Spleen (tissue), 11 donors: ENCODE results near the gene SH3BGRL2. TPM values are rescaled to one million over a fixed set of nuclear protein-coding genes. Genes with fewer than 3 reads are reported as not detected.

Experiments
- DNase-seq: peaks from one replicate; pipeline ENCODE4 v3.0.0-alpha.2; 2020
- H3K27ac ChIP-seq, 8 donors: fragments of 200-600 bp; sonication (generic) in 7 of 8; 1 replicate in 4 of 8; 2 replicates in 4 of 8; pipeline versions ENCODE4 v1.5.0 to v1.8.0; 2016 to 2021; ENCODE audit warnings: inconsistent platforms in 4 of 8, mild to moderate bottlenecking in 4 of 8, moderate library complexity in 1 of 8
- H3K27me3 ChIP-seq, 7 donors: fragments of 200-600 bp; sonication (generic) in 6 of 7; replicated peaks in 1 of 7; 1 replicate in 4 of 7; 2 replicates in 3 of 7; pipeline versions ENCODE4 v1.5.0 to v1.8.0; 2016 to 2021; ENCODE audit warnings: inconsistent platforms in 3 of 7, mild to moderate bottlenecking in 1 of 7
- H3K36me3 ChIP-seq, 6 donors: fragments of 200-600 bp; sonication (generic) in 5 of 6; 1 replicate in 4 of 6; 2 replicates in 2 of 6; pipeline versions ENCODE4 v1.5.0 to v1.8.0; 2016 to 2021; ENCODE audit warnings: inconsistent platforms in 2 of 6
- H3K4me1 ChIP-seq, 6 donors: fragments of 200-600 bp; sonication (generic) in 5 of 6; 1 replicate in 3 of 6; 2 replicates in 3 of 6; pipeline versions ENCODE4 v1.5.0 to v1.8.0; 2016 to 2021; ENCODE audit warnings: inconsistent platforms in 3 of 6
- H3K4me3 ChIP-seq, 8 donors: fragments of 200-600 bp; sonication (generic) in 7 of 8; 1 replicate in 4 of 8; 2 replicates in 4 of 8; pipeline versions ENCODE4 v1.5.0 to v1.8.0; 2016 to 2021; ENCODE audit warnings: inconsistent platforms in 4 of 8, mild to moderate bottlenecking in 4 of 8, moderate library complexity in 2 of 8
- H3K9me3 ChIP-seq, 8 donors: fragments of 200-600 bp; sonication (generic) in 7 of 8; 1 replicate in 4 of 8; 2 replicates in 4 of 8; pipeline versions ENCODE4 v1.5.0 to v1.8.0; 2016 to 2021; ENCODE audit warnings: inconsistent platforms in 4 of 8
- CTCF ChIP-seq, 11 experiments: fragments of 200-600 bp in 7 of 11; fragments of 450-650 bp in 4 of 11; sonication (generic) in 4 of 11; IDR thresholded peaks in 8 of 11; conservative IDR thresholded peaks in 3 of 11; 1 replicate in 7 of 11; 2 replicates in 4 of 11; pipeline versions ENCODE4 v1.4.0 to v1.8.0; 2016 to 2021; ENCODE audit warnings: antibody characterized with exemption in 11 of 11, inconsistent platforms in 4 of 11, mild to moderate bottlenecking in 1 of 11
- POLR2A ChIP-seq, 3 donors: fragments of 450-650 bp; IDR thresholded peaks; one replicate each; pipeline ENCODE4 v1.5.1; 2017; ENCODE audit warnings: antibody characterized with exemption in 3 of 3, mild to moderate bottlenecking in 1 of 3
- POLR2AphosphoS5 ChIP-seq, 3 donors: sonication (generic); formaldehyde crosslinking; IDR thresholded peaks; one replicate each; pipeline ENCODE4 v1.5.1; 2017; ENCODE audit warnings: antibody characterized with exemption in 3 of 3
- WGBS, 5 donors: extraction: QIAGEN DNeasy Blood & Tissue Kit in 3 of 5; methylation state at CpG; one replicate each; pipeline versions ENCODE4 v1.1.5 to v1.1.7; 2013 to 2018; 5-methylcytosine and 5-hydroxymethylcytosine counted together
- intact Hi-C: fragments of 100-400 bp; cut with DNase I; formaldehyde crosslinking; loops from one replicate; pipeline ENCODE4 v1.15.0; 2023; ENCODE audit warnings: low total_unique reads
- polyA plus RNA-seq, 3 donors: library from polyadenylated mRNA; stranded (reverse); fragments of 200-250 nt; gene quantifications; one replicate each; pipeline ENCODE4 v1.2.1, GENCODE V29; 2013
- total RNA-seq, 7 donors: library from RNA; depleted of rRNA in 3 of 7; stranded (reverse); fragments of >200 nt in 3 of 7; fragmentation: NEBNext Ultra II Directional in 4 of 7; extraction: Animal tissue kit (Norgen Biotek cat#: 25700) in 4 of 7; gene quantifications; one replicate each; pipeline versions ENCODE4 v1.1.0 to v1.2.1, GENCODE V29; 2016 to 2021
- donor health status: healthy with polysubstance abuse.
- donor health status: DM: no; HTN: no; CAD: no; lungs with moderate emphysema.
- donor health status: DM: no; HTN: no; CAD: no.
- donor health status: Bipolar disorder and iron deficiency.
- donor health status: healthy.
- donor health status: DM: no; HTN: no; CAD: no.
- donor health status: DM: yes; HTN: yes; CAD: no.

SH3BGRL2 gene
- total and polyA plus RNA-seq, 10 donors: 1.8 to 24.6 (median 10.9) TPM

DNA sequence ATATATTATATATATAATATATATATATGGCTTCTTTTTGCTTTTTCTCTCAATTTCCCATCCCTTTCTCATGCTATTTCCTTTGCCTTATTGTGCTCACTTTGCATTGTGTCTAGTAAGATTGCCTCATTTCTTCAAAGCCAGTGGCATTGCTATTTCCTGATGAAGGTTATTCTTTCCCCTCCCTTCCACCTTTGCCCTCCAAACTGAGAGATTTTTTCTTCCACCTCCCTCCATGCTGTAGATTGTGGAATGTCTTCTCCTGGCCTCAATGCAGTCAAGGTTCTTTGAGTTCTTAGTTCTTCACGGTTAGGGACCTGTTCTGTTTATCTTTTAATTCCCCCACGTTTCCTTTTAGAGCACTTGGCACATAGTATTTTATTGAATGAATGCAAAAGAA lies 17.2 kb downstream of the SH3BGRL2 start:
- no peak for TF ChIP-seq POLR2A (IDR thresholded peaks at IDR 0.05)
- TF ChIP-seq POLR2AphosphoS5 (IDR thresholded peaks at IDR 0.05): no peak
- TF ChIP-seq CTCF (IDR thresholded peaks at IDR 0.05 in 8 of 11, conservative IDR thresholded peaks at IDR 0.05 in 3 of 11): no peak
- intact Hi-C loops: no loop called here
- no peaks in the 10 kb centered on the region for H3K36me3 ChIP-seq
- H3K9me3 ChIP-seq: no peaks in the 10 kb centered on the region
- no peaks in the 10 kb centered on the region for H3K27me3 ChIP-seq
- no peak overlapping the region for H3K4me3 ChIP-seq
- no peak overlapping the region for H3K27ac ChIP-seq
- DNase-seq: no peak
- WGBS, 5 donors: 47 to 71% (median 60%) methylated on average over 2 of the region's 2 CpGs
- peaks cover 0 to 9% (median 0%) of the 10 kb centered on the region in 6 donors for H3K4me1 ChIP-seq

GRCh38 chr6:79649016-79649415 lies 17.9 kb downstream of the SH3BGRL2 start:
- DNase-seq: no peak
- intact Hi-C loops: no loop called here
- Histone ChIP-seq H3K27me3 (no peaks in the 10 kb centered on the region), H3K4me3 (no peak overlapping the region), H3K4me1 (peaks cover 0 to 9% (median 0%) of the 10 kb centered on the region in 6 donors), H3K9me3 (no peaks in the 10 kb centered on the region), H3K27ac (no peak overlapping the region), H3K36me3 (no peaks in the 10 kb centered on the region)
- TF ChIP-seq POLR2A (IDR thresholded peaks at IDR 0.05): no peak
- no peak for TF ChIP-seq CTCF (IDR thresholded peaks at IDR 0.05 in 8 of 11, conservative IDR thresholded peaks at IDR 0.05 in 3 of 11)
- no peak for TF ChIP-seq POLR2AphosphoS5 (IDR thresholded peaks at IDR 0.05)

DNA sequence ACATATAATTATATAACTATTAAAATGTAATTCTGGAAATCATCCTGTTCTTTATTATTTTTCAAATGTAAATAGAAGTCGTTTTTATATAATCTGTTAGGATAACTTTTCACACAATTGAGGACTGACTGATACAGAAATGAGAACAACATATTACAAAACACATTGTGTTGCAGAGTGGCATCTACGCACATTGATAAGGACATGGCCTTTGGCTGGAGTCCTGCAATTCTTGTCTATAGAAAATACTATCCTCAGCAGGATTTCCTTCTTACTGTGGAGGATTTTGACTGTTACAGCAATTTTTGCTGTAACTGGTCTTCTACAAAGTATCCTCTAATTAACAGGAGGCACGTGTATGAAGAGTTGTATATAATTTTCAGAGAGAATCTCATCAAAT lies 19.8 kb downstream of the SH3BGRL2 start:
- Histone ChIP-seq H3K36me3 (no peaks in the 10 kb centered on the region), H3K4me3 (no peak overlapping the region), H3K4me1 (peaks cover 0 to 9% (median 0%) of the 10 kb centered on the region in 6 donors), H3K27ac (no peak overlapping the region), H3K9me3 (no peaks in the 10 kb centered on the region), H3K27me3 (no peaks in the 10 kb centered on the region)
- intact Hi-C loops: no loop called here
- no peak for TF ChIP-seq CTCF (IDR thresholded peaks at IDR 0.05 in 8 of 11, conservative IDR thresholded peaks at IDR 0.05 in 3 of 11)
- no peak for TF ChIP-seq POLR2A (IDR thresholded peaks at IDR 0.05)
- no peak for TF ChIP-seq POLR2AphosphoS5 (IDR thresholded peaks at IDR 0.05)
- no peak for DNase-seq
- 50 to 72% (median 66%) methylated on average over 3 of the region's 3 CpGs for WGBS, 5 donors

GRCh38 chr6:79656134-79656533 lies 25.0 kb downstream of the SH3BGRL2 start:
- TF ChIP-seq POLR2AphosphoS5 (IDR thresholded peaks at IDR 0.05): no peak
- no peak for TF ChIP-seq CTCF (IDR thresholded peaks at IDR 0.05 in 8 of 11, conservative IDR thresholded peaks at IDR 0.05 in 3 of 11)
- no peak for TF ChIP-seq POLR2A (IDR thresholded peaks at IDR 0.05)

More at GRCh38 chr6:79656134-79656533, 25.0 kb downstream of the SH3BGRL2 start:
- Histone ChIP-seq H3K9me3 (peaks cover 0 to 4% (median 0%) of the 10 kb centered on the region in 8 donors), H3K27ac (no peak overlapping the region), H3K4me1 (no peaks in the 10 kb centered on the region), H3K27me3 (no peaks in the 10 kb centered on the region), H3K4me3 (no peak overlapping the region), H3K36me3 (no peaks in the 10 kb centered on the region)
- intact Hi-C loops: no loop called here
- 92 to 99% (median 97%) methylated on average over 3 of the region's 3 CpGs for WGBS, 5 donors
- DNase-seq: no peak
